ENCODE measurements around the gene TNP1. TPM values are rescaled to one million over a fixed set of nuclear protein-coding genes. Genes with fewer than 3 reads are reported as not detected.

The TNP1 gene
- total and polyA plus RNA-seq, 2 experiments from 2014 or later, result not detected

DNA sequence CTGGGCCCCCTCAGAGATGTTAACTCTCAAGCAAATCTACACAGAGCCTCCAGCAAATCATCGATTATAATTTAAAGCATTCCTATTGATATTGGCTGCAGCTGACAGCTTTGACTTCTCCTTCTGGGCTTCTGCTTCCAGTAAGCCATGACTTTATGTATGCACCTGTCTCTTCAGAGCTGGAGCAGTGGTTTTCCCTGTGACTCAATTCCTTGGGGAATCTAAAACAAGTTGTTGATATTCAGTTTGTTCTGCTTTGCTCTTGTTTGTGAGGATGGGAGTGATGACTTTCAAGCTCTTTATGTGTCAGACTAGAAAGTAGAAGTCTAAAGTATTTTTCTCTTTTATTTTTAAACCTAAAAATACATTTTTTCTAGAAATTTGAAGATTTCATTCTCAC, 45.1 kb upstream of the TNP1 start:
- Histone ChIP-seq H3K4me1 (ENCODE audit: insufficient read depth) (no peaks in the 10 kb centered on the region), H3K9me2 (replicated peaks; ENCODE audit: insufficient read depth) (no peaks in the 10 kb centered on the region), H3K27me3 (no peaks in the 10 kb centered on the region), H3K4me3 (no peak overlapping the region), H3K36me3 (replicated peaks; ENCODE audit: insufficient read depth, low read depth) (no peaks in the 10 kb centered on the region), H3K79me2 (no peaks in the 10 kb centered on the region), H3K4me2 (no peak overlapping the region), H3K27ac (no peak overlapping the region), H3K9me3 (ENCODE audit: low read depth) (no peaks in the 10 kb centered on the region), H4K20me1 (ENCODE audit: insufficient read depth, poor library complexity, severe bottlenecking) (no peaks in the 10 kb centered on the region), H2AFZ (no peak overlapping the region)
- no peak for DNase-seq (ENCODE audit: low spot score)
- TF ChIP-seq EZH2 (IDR thresholded peaks at IDR 0.05; ENCODE audit: borderline replicate concordance), result no peak
- TF ChIP-seq, protein P1, sequence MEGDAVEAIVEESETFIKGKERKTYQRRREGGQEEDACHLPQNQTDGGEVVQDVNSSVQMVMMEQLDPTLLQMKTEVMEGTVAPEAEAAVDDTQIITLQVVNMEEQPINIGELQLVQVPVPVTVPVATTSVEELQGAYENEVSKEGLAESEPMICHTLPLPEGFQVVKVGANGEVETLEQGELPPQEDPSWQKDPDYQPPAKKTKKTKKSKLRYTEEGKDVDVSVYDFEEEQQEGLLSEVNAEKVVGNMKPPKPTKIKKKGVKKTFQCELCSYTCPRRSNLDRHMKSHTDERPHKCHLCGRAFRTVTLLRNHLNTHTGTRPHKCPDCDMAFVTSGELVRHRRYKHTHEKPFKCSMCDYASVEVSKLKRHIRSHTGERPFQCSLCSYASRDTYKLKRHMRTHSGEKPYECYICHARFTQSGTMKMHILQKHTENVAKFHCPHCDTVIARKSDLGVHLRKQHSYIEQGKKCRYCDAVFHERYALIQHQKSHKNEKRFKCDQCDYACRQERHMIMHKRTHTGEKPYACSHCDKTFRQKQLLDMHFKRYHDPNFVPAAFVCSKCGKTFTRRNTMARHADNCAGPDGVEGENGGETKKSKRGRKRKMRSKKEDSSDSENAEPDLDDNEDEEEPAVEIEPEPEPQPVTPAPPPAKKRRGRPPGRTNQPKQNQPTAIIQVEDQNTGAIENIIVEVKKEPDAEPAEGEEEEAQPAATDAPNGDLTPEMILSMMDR (IDR thresholded peaks at IDR 0.05; ENCODE audit: poor library complexity), result no peak
- TF ChIP-seq EZH2phosphoT487 (IDR thresholded peaks at IDR 0.05; ENCODE audit: low read depth, severe bottlenecking, unreplicated experiment), result no peak
- 100% methylated on average over 1 of the region's 1 CpG for WGBS (ENCODE audit: low lambda C conversion rate, missing lambda C conversion rate)

DNA sequence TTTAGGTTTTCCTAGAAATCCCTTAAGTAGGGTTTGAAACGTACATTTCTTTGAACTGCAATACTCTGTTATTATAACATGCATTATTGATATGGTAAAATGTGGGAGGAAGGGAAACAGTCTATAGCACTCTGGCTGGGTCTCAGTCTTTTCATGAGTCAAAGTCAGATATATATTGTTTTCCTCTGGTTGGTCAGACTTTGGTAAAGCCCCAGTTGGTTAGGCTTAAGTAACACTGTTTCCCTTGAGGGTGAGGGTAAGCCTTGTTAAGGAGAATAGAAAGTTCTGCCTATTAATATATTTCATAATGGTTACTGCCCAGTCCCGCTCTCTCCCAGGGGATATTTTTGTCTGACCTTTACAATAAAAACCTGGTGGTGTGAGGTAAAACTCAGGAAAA, 44.7 kb upstream of the TNP1 start:
- Histone ChIP-seq H3K4me1 (ENCODE audit: insufficient read depth) (no peaks in the 10 kb centered on the region), H3K36me3 (replicated peaks; ENCODE audit: insufficient read depth, low read depth) (no peaks in the 10 kb centered on the region), H2AFZ (no peak overlapping the region), H3K4me3 (no peak overlapping the region), H3K27ac (no peak overlapping the region), H3K9me2 (replicated peaks; ENCODE audit: insufficient read depth) (no peaks in the 10 kb centered on the region), H3K27me3 (no peaks in the 10 kb centered on the region), H3K9me3 (ENCODE audit: low read depth) (no peaks in the 10 kb centered on the region), H4K20me1 (ENCODE audit: insufficient read depth, poor library complexity, severe bottlenecking) (no peaks in the 10 kb centered on the region), H3K79me2 (no peaks in the 10 kb centered on the region), H3K4me2 (no peak overlapping the region)
- TF ChIP-seq, protein P1 (IDR thresholded peaks at IDR 0.05; ENCODE audit: poor library complexity), result no peak
- TF ChIP-seq EZH2phosphoT487 (IDR thresholded peaks at IDR 0.05; ENCODE audit: low read depth, severe bottlenecking, unreplicated experiment) (no peak), EZH2 (IDR thresholded peaks at IDR 0.05; ENCODE audit: borderline replicate concordance) (no peak)
- 87% methylated on average over 2 of the region's 2 CpGs for WGBS (ENCODE audit: low lambda C conversion rate, missing lambda C conversion rate)
- DNase-seq (ENCODE audit: low spot score), result no peak

DNA sequence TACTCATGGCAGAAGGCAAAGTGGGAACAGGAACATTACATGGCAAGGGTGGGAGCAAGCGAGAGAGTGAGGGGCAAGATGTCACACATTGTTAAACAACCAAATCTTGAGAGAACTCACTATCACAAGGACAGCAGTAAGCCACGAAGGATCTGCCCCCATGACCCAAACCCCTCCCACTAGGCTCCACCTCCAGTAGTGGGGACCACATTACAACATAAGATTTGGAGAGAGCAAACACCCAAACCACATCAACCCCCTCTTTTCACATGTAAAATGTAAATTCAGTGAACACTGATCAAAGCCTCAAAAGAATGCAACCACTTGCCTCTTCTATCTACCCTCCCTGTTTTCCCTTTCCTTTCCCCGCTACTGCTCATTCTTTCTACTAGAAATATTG, 43.6 kb upstream of the TNP1 start:
- Histone ChIP-seq H3K4me1 (ENCODE audit: insufficient read depth) (no peaks in the 10 kb centered on the region), H3K27me3 (no peaks in the 10 kb centered on the region), H3K27ac (no peak overlapping the region), H4K20me1 (ENCODE audit: insufficient read depth, poor library complexity, severe bottlenecking) (no peaks in the 10 kb centered on the region), H3K9me2 (replicated peaks; ENCODE audit: insufficient read depth) (no peaks in the 10 kb centered on the region), H3K9me3 (ENCODE audit: low read depth) (no peaks in the 10 kb centered on the region), H3K79me2 (no peaks in the 10 kb centered on the region), H3K36me3 (replicated peaks; ENCODE audit: insufficient read depth, low read depth) (no peaks in the 10 kb centered on the region), H3K4me2 (no peak overlapping the region), H3K4me3 (no peak overlapping the region), H2AFZ (no peak overlapping the region)
- TF ChIP-seq, protein P1 (IDR thresholded peaks at IDR 0.05; ENCODE audit: poor library complexity), result no peak
- TF ChIP-seq EZH2phosphoT487 (IDR thresholded peaks at IDR 0.05; ENCODE audit: low read depth, severe bottlenecking, unreplicated experiment), result no peak
- no peak for TF ChIP-seq EZH2 (IDR thresholded peaks at IDR 0.05; ENCODE audit: borderline replicate concordance)
- no peak for DNase-seq (ENCODE audit: low spot score)
- 82% methylated on average over 3 of the region's 3 CpGs for whole genome bisulfite sequencing (ENCODE audit: low lambda C conversion rate, missing lambda C conversion rate)

DNA sequence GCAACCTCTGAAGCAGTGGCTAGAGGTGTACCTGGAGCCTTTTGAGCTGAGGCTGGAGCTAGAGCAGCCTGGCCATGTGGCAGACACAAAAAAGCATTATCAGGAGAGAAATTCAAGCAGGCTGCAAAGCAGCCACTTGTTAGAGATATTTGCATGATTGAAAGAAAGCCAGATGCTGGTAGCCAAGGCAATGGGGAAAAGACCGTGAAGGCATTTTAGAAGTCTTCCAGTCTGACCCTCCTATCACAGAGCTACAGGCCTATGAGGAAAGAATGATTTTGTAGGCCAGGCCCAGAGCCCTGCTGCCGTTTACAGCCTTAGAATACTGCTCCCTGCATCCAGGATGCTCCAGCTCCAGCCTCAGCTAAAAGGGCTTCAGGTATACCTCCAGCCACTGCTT, 41.4 kb upstream of the TNP1 start:
- Histone ChIP-seq H3K9me2 (replicated peaks; ENCODE audit: insufficient read depth) (no peaks in the 10 kb centered on the region), H3K27ac (no peak overlapping the region), H2AFZ (no peak overlapping the region), H3K9me3 (ENCODE audit: low read depth) (no peaks in the 10 kb centered on the region), H3K79me2 (no peaks in the 10 kb centered on the region), H3K27me3 (no peaks in the 10 kb centered on the region), H3K36me3 (replicated peaks; ENCODE audit: insufficient read depth, low read depth) (no peaks in the 10 kb centered on the region), H3K4me2 (no peak overlapping the region), H3K4me3 (no peak overlapping the region), H4K20me1 (ENCODE audit: insufficient read depth, poor library complexity, severe bottlenecking) (no peaks in the 10 kb centered on the region), H3K4me1 (ENCODE audit: insufficient read depth) (no peaks in the 10 kb centered on the region)
- DNase-seq (ENCODE audit: low spot score), result no peak
- WGBS (ENCODE audit: low lambda C conversion rate, missing lambda C conversion rate), result 89% methylated on average over 2 of the region's 2 CpGs
- TF ChIP-seq EZH2 (IDR thresholded peaks at IDR 0.05; ENCODE audit: borderline replicate concordance), result no peak
- TF ChIP-seq, protein P1 (IDR thresholded peaks at IDR 0.05; ENCODE audit: poor library complexity), result no peak
- no peak for TF ChIP-seq EZH2phosphoT487 (IDR thresholded peaks at IDR 0.05; ENCODE audit: low read depth, severe bottlenecking, unreplicated experiment)

All from hepatocyte (in vitro differentiated cells).